Esophagus muscularis mucosa (tissue), 4 donors: Measurements from ENCODE around the gene APP. TPM values are rescaled to one million over a fixed set of nuclear protein-coding genes. Genes with fewer than 3 reads are reported as not detected.

Experiments
- DNase-seq: peaks from one replicate; pipeline ENCODE4 v3.0.0-alpha.2; 2017; ENCODE audit errors: extremely low spot score
- H3K27ac ChIP-seq, 4 donors: fragments of 200-600 bp; sonication (generic); replicated peaks in 1 of 4; 1 replicate in 3 of 4; 2 replicates in 1 of 4; pipeline ENCODE4 v1.5.1; 2016 to 2019; ENCODE audit warnings: mild to moderate bottlenecking in 1 of 4
- H3K27me3 ChIP-seq, 4 donors: fragments of 200-600 bp; sonication (generic); one replicate each; pipeline versions ENCODE4 v1.5.1 to v1.6.0; 2016 to 2019
- H3K36me3 ChIP-seq, 4 donors: fragments of 200-600 bp; sonication (generic); one replicate each; pipeline ENCODE4 v1.5.1; 2016 to 2019
- H3K4me1 ChIP-seq, 4 donors: fragments of 200-600 bp; sonication (generic); one replicate each; pipeline ENCODE4 v1.5.1; 2016 to 2019
- H3K4me3 ChIP-seq, 4 donors: fragments of 200-600 bp; sonication (generic); 1 replicate in 2 of 4; 2 replicates in 2 of 4; pipeline ENCODE4 v1.5.1; 2016 to 2019; ENCODE audit warnings: mild to moderate bottlenecking in 4 of 4, moderate library complexity in 1 of 4
- H3K9me3 ChIP-seq, 4 donors: fragments of 200-600 bp; sonication (generic); 1 replicate in 3 of 4; 2 replicates in 1 of 4; pipeline ENCODE4 v1.5.1; 2016 to 2019
- EP300 ChIP-seq: sonication (generic); formaldehyde crosslinking; IDR thresholded peaks from one replicate; pipeline ENCODE4 v1.6.1; 2017; ENCODE audit warnings: antibody characterized with exemption
- POLR2A ChIP-seq: fragments of 450-650 bp; IDR thresholded peaks from one replicate; pipeline ENCODE4 v1.6.1; 2017; ENCODE audit warnings: antibody characterized with exemption, moderate library complexity, mild to moderate bottlenecking, low read depth
- POLR2AphosphoS5 ChIP-seq, 2 donors: sonication (generic); formaldehyde crosslinking; IDR thresholded peaks; one replicate each; pipeline ENCODE4 v1.6.1; 2017; ENCODE audit warnings: antibody characterized with exemption in 2 of 2
- WGBS: methylation state at CpG from one replicate; pipeline ENCODE4 v1.1.5; 2018; 5-methylcytosine and 5-hydroxymethylcytosine counted together
- intact Hi-C: fragments of 100-400 bp; cut with DNase I; formaldehyde crosslinking; loops from one replicate; pipeline ENCODE4 v1.15.1; 2023
- total RNA-seq, 4 donors: library from RNA; depleted of rRNA; stranded (reverse); fragments of >200 nt; gene quantifications; one replicate each; pipeline versions ENCODE4 v1.1.0 to v1.2.1, GENCODE V29; 2016
- TF ChIP-seq, protein P1 (sequence below), 3 experiments: fragments of 200-600 bp in 2 of 3; fragments of 450-650 bp in 1 of 3; sonication (generic) in 2 of 3; IDR thresholded peaks; one replicate each; pipeline ENCODE4 v1.5.1; 2017 to 2019; ENCODE audit warnings: antibody characterized with exemption in 3 of 3, mild to moderate bottlenecking in 2 of 3, moderate library complexity in 1 of 3

The APP gene
- total RNA-seq, 4 donors from 2014 or later: 459 to 790 (median 624) TPM

DNA sequence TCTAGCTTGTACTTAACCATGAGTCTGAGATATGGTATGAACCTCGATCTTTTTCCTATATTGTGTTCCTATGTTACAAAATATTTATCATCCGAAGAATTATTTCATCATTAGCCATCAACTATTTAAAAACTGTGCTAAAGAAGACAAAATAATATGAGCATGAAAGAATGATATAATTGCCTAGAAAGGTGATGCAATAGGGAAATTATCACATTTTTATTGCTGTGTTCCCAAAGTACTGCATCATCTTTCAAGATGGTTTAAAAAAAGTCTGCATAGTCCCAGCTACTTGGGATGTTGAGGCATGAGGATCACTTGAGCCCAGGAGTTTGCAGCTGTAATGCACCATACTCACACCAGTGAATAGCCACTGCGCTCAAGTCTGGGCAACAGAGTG is 126.7 kb downstream of the APP start:
- Histone ChIP-seq H3K27me3 (no peaks in the 10 kb centered on the region), H3K36me3 (peaks cover 0 to 42% (median 4%) of the 10 kb centered on the region in 4 donors), H3K27ac (no peak overlapping the region), H3K4me1 (peaks cover 0 to 7% (median 5%) of the 10 kb centered on the region in 4 donors), H3K4me3 (no peak overlapping the region), H3K9me3 (no peaks in the 10 kb centered on the region)
- intact Hi-C loops: no loop called here
- no peak for DNase-seq
- WGBS: 84% methylated on average over 3 of the region's 3 CpGs
- TF ChIP-seq, protein P1, sequence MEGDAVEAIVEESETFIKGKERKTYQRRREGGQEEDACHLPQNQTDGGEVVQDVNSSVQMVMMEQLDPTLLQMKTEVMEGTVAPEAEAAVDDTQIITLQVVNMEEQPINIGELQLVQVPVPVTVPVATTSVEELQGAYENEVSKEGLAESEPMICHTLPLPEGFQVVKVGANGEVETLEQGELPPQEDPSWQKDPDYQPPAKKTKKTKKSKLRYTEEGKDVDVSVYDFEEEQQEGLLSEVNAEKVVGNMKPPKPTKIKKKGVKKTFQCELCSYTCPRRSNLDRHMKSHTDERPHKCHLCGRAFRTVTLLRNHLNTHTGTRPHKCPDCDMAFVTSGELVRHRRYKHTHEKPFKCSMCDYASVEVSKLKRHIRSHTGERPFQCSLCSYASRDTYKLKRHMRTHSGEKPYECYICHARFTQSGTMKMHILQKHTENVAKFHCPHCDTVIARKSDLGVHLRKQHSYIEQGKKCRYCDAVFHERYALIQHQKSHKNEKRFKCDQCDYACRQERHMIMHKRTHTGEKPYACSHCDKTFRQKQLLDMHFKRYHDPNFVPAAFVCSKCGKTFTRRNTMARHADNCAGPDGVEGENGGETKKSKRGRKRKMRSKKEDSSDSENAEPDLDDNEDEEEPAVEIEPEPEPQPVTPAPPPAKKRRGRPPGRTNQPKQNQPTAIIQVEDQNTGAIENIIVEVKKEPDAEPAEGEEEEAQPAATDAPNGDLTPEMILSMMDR (IDR thresholded peaks at IDR 0.05): no peak
- no peak for TF ChIP-seq EP300
- no peak for TF ChIP-seq POLR2A
- TF ChIP-seq POLR2AphosphoS5 (IDR thresholded peaks at IDR 0.05): no peak

DNA sequence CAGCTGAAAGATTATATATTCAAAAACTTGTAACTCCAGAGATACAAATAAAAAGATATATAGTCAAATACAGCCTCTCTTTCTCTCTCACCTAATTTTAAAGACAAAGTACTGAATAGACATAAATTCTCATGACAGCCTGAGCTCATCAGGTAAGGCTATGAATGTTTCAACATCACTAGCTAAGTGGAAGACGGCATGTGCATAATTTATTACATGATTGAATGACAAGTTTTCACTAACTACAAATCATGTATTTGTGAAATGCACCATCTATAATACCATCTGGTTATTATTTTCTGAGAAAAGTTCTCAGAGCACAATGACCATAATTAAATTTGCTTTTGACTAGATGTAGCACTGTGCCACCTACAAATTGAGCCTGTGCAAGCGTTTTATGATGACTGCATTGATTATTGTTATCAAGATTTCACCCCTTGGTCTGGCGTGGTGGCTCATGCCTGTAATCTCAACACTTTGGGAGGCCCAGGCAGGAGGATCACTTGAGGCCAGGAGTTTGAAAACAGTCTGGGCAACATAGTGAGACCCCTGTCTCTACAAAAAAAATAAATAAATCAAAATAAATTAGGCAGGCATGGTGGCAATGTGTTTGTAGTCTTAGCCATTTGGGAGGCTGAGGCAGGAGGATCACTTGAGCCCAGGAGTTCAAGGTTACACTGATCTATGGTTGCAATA is 128.2 kb downstream of the APP start:
- intact Hi-C loops: no loop called here
- TF ChIP-seq, protein P1 (IDR thresholded peaks at IDR 0.05): no peak
- no peak for TF ChIP-seq POLR2A
- TF ChIP-seq POLR2AphosphoS5 (IDR thresholded peaks at IDR 0.05): no peak
- no peak for TF ChIP-seq EP300
- Histone ChIP-seq H3K36me3 (peaks cover 0 to 29% (median 0%) of the 10 kb centered on the region in 4 donors), H3K4me1 (peaks cover 0 to 7% (median 5%) of the 10 kb centered on the region in 4 donors), H3K9me3 (no peaks in the 10 kb centered on the region), H3K27me3 (no peaks in the 10 kb centered on the region), H3K27ac (no peak overlapping the region), H3K4me3 (no peak overlapping the region)
- DNase-seq: no peak
- WGBS: 91% methylated on average over 3 of the region's 3 CpGs

DNA sequence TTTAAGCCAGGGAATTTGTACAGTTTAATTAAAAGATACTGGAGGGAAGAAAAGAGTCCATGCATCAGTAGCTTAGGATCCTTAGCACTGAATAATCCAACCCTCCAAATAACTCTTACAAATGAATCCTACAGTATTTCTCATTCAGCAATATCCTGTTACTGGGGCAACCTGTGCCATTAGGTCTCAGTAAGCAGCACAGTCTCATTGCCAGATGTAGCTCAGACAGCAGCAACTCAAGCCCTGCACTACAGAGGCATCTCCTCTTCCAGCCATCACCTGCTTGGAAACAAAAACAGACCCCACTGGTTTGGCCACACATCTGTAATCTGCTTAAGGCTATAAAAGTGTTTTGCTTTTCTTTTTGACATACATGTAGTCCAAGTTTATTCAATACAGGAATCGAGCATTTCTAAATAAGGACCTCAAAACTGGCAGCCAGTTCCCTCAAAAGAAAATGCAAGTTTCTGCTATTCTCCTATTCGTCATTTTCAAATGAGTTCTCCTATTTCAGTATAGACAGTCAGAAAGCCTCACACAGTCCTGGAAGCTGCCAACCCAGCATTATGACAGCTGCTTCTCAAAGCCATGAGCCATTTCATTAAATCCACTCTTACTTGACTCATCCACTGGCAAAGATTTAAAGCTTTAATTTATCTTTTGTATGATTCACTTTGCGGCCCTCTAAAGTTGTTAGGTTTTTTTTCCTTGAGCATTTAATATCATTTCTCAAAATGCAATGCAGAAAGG is 129.0 kb downstream of the APP start:
- H3K36me3 ChIP-seq: peaks cover 0 to 22% (median 0%) of the 10 kb centered on the region in 4 donors
- peaks cover 0 to 7% (median 5%) of the 10 kb centered on the region in 4 donors for H3K4me1 ChIP-seq
- intact Hi-C loops: no loop called here
- no peaks in the 10 kb centered on the region for H3K9me3 ChIP-seq
- no peak for DNase-seq
- no peaks in the 10 kb centered on the region for H3K27me3 ChIP-seq
- no peak overlapping the region for H3K4me3 ChIP-seq
- WGBS: 73% methylated on average over 3 of the region's 3 CpGs
- TF ChIP-seq POLR2A (no peak), POLR2AphosphoS5 (IDR thresholded peaks at IDR 0.05) (no peak), EP300 (no peak)
- TF ChIP-seq, protein P1 (IDR thresholded peaks at IDR 0.05): no peak
- H3K27ac ChIP-seq: no peak overlapping the region

DNA sequence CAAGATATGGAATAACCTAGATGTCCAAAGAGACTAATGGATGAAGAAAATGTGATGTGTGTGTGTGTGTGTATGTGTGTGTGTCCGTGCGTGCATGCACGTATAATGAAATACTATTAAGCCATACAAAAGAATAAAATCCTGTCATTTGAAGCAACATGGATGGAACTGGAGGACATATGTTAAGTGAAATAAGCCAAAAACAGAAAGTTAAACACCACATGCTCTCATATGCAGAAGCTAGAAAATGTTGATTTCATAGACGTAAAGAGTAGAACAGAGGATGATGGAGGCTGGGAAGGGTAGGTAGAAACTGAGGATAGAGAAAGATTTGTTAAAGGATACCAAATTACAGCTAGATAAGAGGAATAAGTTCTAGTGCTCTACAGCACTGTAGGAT is 133.7 kb downstream of the APP start:
- intact Hi-C loops: no loop called here
- Histone ChIP-seq H3K9me3 (no peaks in the 10 kb centered on the region), H3K27ac (no peak overlapping the region), H3K36me3 (peaks cover 0 to 4% (median 1%) of the 10 kb centered on the region in 4 donors), H3K27me3 (no peaks in the 10 kb centered on the region), H3K4me3 (no peak overlapping the region), H3K4me1 (peaks cover 4 to 16% (median 9%) of the 10 kb centered on the region in 4 donors)
- DNase-seq: no peak
- 96% methylated on average over 4 of the region's 4 CpGs for WGBS
- TF ChIP-seq POLR2A: no peak
- TF ChIP-seq, protein P1 (IDR thresholded peaks at IDR 0.05): no peak
- no peak for TF ChIP-seq POLR2AphosphoS5 (IDR thresholded peaks at IDR 0.05)
- TF ChIP-seq EP300: no peak
